HepG2 (cell line): ENCODE results near the gene GLIS2. TPM values are rescaled to one million over a fixed set of nuclear protein-coding genes. Genes with fewer than 3 reads are reported as not detected.

ENCODE experiments used
- ARNT2 ChIP-seq: sonication (generic); formaldehyde crosslinking; IDR thresholded peaks from 2 replicates; pipeline ENCODE4 v1.8.0; 2022; ENCODE audit warnings: mild to moderate bottlenecking, low read depth, missing genetic modification reagents, moderate library complexity
- DNMT1 ChIP-seq: sonication (generic); formaldehyde crosslinking; IDR thresholded peaks from 2 replicates; pipeline ENCODE4 v1.5.1; 2020; ENCODE audit warnings: mild to moderate bottlenecking, missing genetic modification reagents
- E2F1 ChIP-seq: sonication (generic); formaldehyde crosslinking; IDR thresholded peaks from 2 replicates; pipeline ENCODE4 v1.5.0; 2020; ENCODE audit warnings: missing genetic modification reagents
- EP300 ChIP-seq, 3 experiments: sonication (generic) in 1 of 3; formaldehyde crosslinking in 1 of 3; IDR thresholded peaks; 2 replicates each; pipeline versions ENCODE4 v1.5.1 to v1.6.1; 2011 to 2020; ENCODE audit warnings: low read depth in 2 of 3, low read length in 2 of 3, borderline replicate concordance in 1 of 3, improper control_type of control experiment in 1 of 3, mild to moderate bottlenecking in 1 of 3, missing genetic modification reagents in 1 of 3, moderate library complexity in 1 of 3
- FOXM1 ChIP-seq: sonication (generic); formaldehyde crosslinking; IDR thresholded peaks from 2 replicates; pipeline ENCODE4 v1.5.0; 2020; ENCODE audit warnings: missing genetic modification reagents
- ISL2 ChIP-seq: sonication (generic); formaldehyde crosslinking; IDR thresholded peaks from 2 replicates; pipeline ENCODE4 v1.5.0; 2020; ENCODE audit warnings: missing genetic modification reagents
- MED1 ChIP-seq: sonication (generic); formaldehyde crosslinking; IDR thresholded peaks from 2 replicates; pipeline ENCODE4 v1.4.0; 2020; ENCODE audit warnings: missing genetic modification reagents
- MEIS1 ChIP-seq: sonication (generic); formaldehyde crosslinking; IDR thresholded peaks from 2 replicates; pipeline ENCODE4 v1.9.0; 2021; ENCODE audit warnings: mild to moderate bottlenecking, missing genetic modification reagents, moderate library complexity, borderline replicate concordance
- SATB2 ChIP-seq: sonication (generic); formaldehyde crosslinking; IDR thresholded peaks from 2 replicates; pipeline ENCODE4 v1.5.0; 2020; ENCODE audit warnings: missing genetic modification reagents
- THAP11 ChIP-seq: IDR thresholded peaks from 2 replicates; pipeline ENCODE4 v1.6.1; 2016; ENCODE audit warnings: missing biosample characterization, missing genetic modification reagents
- ZBTB7A ChIP-seq: sonication (generic); formaldehyde crosslinking; IDR thresholded peaks from 2 replicates; pipeline ENCODE4 v1.8.0; 2022; ENCODE audit warnings: mild to moderate bottlenecking, missing genetic modification reagents
- ZNF205 ChIP-seq: IDR thresholded peaks from 2 replicates; pipeline ENCODE4 v1.6.1; 2018; ENCODE audit warnings: missing biosample characterization, missing genetic modification reagents
- ZNF562 ChIP-seq: sonication (generic); formaldehyde crosslinking; IDR thresholded peaks from 2 replicates; pipeline ENCODE4 v1.8.0; 2022; ENCODE audit warnings: missing genetic modification reagents, borderline replicate concordance
- ZNF614 ChIP-seq: IDR thresholded peaks from 2 replicates; pipeline ENCODE4 v1.6.1; 2018; ENCODE audit warnings: missing biosample characterization, missing genetic modification reagents, inconsistent platforms, borderline replicate concordance
- ZNF839 ChIP-seq: sonication (generic); formaldehyde crosslinking; IDR thresholded peaks from 2 replicates; pipeline ENCODE4 v1.4.0; 2020; ENCODE audit warnings: missing genetic modification reagents, mild to moderate bottlenecking, borderline replicate concordance
- ZNF841 ChIP-seq: sonication (generic); formaldehyde crosslinking; IDR thresholded peaks from 2 replicates; pipeline ENCODE4 v1.8.1; 2023; ENCODE audit warnings: missing genetic modification reagents, borderline replicate concordance
- polyA plus RNA-seq, 8 experiments: library from polyadenylated mRNA; depleted of rRNA in 3 of 8; stranded (reverse) in 7 of 8; unstranded in 1 of 8; fragments of >200 nt; fragmentation: Illumina TruSeq in 4 of 8; extraction: Trizol in 4 of 8; gene quantifications; 2 replicates each; pipeline versions ENCODE4 v1.2.1 to v1.2.3, GENCODE V29; 2011 to 2016; ENCODE audit warnings: low read depth in 4 of 8, missing spikeins in 1 of 8, mixed read lengths in 1 of 8; ENCODE audit not compliant: insufficient read depth in 1 of 8
- total RNA-seq, 5 experiments: library from RNA; depleted of rRNA; stranded (reverse); fragments of >200 nt; fragmentation: Illumina TruSeq; extraction: Trizol; gene quantifications; 2 replicates each; pipeline ENCODE4 v1.2.3, GENCODE V29; 2016; ENCODE audit warnings: low read depth in 1 of 5
- TF ChIP-seq, protein P1 (sequence below): sonication (generic); formaldehyde crosslinking; IDR thresholded peaks from 2 replicates; pipeline ENCODE4 v1.4.0; 2020; ENCODE audit warnings: missing genetic modification reagents

GLIS2 gene
- total and polyA plus RNA-seq, 2 of the 13 experiments (the other 11 are each of a cell fraction or from before 2014, with no cell fraction given): 0.28 to 0.29 TPM

DNA sequence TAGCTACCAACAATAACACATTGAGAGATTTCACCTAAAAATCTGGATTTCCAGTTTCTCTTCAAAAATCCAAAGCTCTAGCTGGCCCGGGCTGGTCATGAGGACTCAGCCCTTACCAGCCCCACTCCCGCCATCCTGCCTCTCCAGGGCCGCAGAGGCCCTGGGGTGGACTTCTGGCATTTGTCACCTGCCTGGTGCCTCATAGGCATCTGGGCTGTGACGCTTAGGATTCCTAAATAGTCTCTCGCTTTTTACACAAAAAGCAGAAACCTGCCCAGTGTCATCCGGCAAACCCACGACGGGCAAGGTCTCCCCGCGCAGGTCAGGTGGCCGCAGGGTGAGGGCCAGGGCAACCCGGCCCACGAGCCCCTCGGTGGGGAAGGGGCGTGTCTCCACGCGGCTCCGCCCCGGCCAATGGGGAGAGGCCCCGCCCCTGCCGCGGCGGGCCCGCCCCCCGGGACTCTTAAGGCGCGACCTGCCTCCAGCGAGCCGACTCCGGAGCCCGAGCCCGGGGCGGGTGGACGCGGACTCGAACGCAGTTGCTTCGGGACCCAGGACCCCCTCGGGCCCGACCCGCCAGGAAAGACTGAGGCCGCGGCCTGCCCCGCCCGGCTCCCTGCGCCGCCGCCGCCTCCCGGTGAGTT is 55.6 kb downstream of the GLIS2 start, which contains the start of gene VASN (continued):
- TF ChIP-seq ZBTB7A (CRISPR knock-in tag): peak; percentile 50; the same call in 1 of the 2 replicates
- TF ChIP-seq ISL2 (CRISPR knock-in tag): peak; percentile 77
- no peak for TF ChIP-seq FOXM1 (CRISPR knock-in tag)
- TF ChIP-seq ARNT2 (CRISPR knock-in tag): peak; percentile 92
- 0 out of 2 replicates have a peak, but pooled peaks have one; percentile 23 for TF ChIP-seq ZNF205 (CRISPR knock-in tag)
- TF ChIP-seq SATB2 (CRISPR knock-in tag): 0 out of 2 replicates have a peak, but pooled peaks have one; percentile 41
- TF ChIP-seq ZNF841 (CRISPR knock-in tag): no peak
- TF ChIP-seq MED1 (CRISPR knock-in tag): peak; percentile 31; the same call in 1 of the 2 replicates
- TF ChIP-seq ZNF839: no peak
- TF ChIP-seq ZNF562 (CRISPR knock-in tag): no peak
- TF ChIP-seq MEIS1 (CRISPR knock-in tag): no peak
- TF ChIP-seq THAP11 (CRISPR knock-in tag): 0 out of 2 replicates have a peak, but pooled peaks have one; percentile 13
- peak; percentile 16; the same call in 1 of the 2 replicates for TF ChIP-seq ZNF614 (CRISPR knock-in tag)
- TF ChIP-seq EP300 (IDR thresholded peaks at IDR 0.05; ENCODE audit: low read depth in 2 of 2, low read length in 2 of 2): 0 out of 4 replicates have a peak, but pooled peaks of 1 of the 2 experiments have one; percentile 28
- TF ChIP-seq EP300 (CRISPR knock-in tag; IDR thresholded peaks at IDR 0.05; ENCODE audit: borderline replicate concordance): no peak; the same call in 1 of the 2 replicates
- peak; percentile 57; the same call in 1 of the 2 replicates for TF ChIP-seq E2F1 (CRISPR knock-in tag)
- 0 out of 2 replicates have a peak, but pooled peaks have one; percentile 49 for TF ChIP-seq DNMT1 (CRISPR knock-in tag)
- TF ChIP-seq, protein P1, sequence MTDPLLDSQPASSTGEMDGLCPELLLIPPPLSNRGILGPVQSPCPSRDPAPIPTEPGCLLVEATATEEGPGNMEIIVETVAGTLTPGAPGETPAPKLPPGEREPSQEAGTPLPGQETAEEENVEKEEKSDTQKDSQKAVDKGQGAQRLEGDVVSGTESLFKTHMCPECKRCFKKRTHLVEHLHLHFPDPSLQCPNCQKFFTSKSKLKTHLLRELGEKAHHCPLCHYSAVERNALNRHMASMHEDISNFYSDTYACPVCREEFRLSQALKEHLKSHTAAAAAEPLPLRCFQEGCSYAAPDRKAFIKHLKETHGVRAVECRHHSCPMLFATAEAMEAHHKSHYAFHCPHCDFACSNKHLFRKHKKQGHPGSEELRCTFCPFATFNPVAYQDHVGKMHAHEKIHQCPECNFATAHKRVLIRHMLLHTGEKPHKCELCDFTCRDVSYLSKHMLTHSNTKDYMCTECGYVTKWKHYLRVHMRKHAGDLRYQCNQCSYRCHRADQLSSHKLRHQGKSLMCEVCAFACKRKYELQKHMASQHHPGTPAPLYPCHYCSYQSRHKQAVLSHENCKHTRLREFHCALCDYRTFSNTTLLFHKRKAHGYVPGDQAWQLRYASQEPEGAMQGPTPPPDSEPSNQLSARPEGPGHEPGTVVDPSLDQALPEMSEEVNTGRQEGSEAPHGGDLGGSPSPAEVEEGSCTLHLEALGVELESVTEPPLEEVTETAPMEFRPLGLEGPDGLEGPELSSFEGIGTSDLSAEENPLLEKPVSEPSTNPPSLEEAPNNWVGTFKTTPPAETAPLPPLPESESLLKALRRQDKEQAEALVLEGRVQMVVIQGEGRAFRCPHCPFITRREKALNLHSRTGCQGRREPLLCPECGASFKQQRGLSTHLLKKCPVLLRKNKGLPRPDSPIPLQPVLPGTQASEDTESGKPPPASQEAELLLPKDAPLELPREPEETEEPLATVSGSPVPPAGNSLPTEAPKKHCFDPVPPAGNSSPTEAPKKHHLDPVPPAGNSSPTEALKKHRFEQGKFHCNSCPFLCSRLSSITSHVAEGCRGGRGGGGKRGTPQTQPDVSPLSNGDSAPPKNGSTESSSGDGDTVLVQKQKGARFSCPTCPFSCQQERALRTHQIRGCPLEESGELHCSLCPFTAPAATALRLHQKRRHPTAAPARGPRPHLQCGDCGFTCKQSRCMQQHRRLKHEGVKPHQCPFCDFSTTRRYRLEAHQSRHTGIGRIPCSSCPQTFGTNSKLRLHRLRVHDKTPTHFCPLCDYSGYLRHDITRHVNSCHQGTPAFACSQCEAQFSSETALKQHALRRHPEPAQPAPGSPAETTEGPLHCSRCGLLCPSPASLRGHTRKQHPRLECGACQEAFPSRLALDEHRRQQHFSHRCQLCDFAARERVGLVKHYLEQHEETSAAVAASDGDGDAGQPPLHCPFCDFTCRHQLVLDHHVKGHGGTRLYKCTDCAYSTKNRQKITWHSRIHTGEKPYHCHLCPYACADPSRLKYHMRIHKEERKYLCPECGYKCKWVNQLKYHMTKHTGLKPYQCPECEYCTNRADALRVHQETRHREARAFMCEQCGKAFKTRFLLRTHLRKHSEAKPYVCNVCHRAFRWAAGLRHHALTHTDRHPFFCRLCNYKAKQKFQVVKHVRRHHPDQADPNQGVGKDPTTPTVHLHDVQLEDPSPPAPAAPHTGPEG (CRISPR knock-in tag): peak; percentile 79
